DOHH2 (cell line): Measurements from ENCODE around the gene JDP2.

Source experiments
- CTCF ChIP-seq: fragments of 200-600 bp; sonication (generic); IDR thresholded peaks from one replicate; pipeline ENCODE4 v1.5.1; 2014; ENCODE audit warnings: antibody characterized with exemption, mild to moderate bottlenecking, low read depth, low read length; ENCODE audit not compliant: poor library complexity, severe bottlenecking
- EZH2phosphoT487 ChIP-seq: fragments of 200-600 bp; sonication (generic); IDR thresholded peaks from 2 replicates; pipeline ENCODE4 v1.6.1; 2017; ENCODE audit warnings: borderline replicate concordance, mild to moderate bottlenecking, antibody characterized with exemption, low read length, moderate library complexity, mixed read lengths

DNA sequence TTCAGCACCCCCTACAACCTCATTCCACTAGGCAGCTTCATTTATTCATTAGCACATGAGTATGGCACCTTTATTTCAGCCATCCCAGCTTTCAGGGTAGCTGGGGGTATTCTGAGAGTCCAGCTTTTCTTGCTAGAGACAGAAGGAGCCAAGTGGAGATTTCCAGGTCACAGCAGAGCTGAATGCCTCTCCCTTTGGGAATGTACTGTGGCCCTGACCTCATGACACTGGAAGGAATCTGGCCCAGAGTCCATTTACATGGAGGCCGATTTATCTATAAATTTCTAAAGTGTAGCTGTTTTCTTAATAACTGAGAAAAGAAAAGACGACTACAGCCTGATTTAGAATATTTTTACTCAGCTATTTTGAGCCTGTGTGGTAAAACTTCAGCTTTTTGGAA lies 47.2 kb upstream of the JDP2 start:
- TF ChIP-seq CTCF (no peak), EZH2phosphoT487 (no peak)
